AG08396 (cell line): ENCODE data around the gene PCDH15.
"Not testable (repeated sequence)": the region's sequence is repeated elsewhere in the genome, so short reads cannot be mapped to it uniquely, and the experiment has no call there.

Experiments used
- DNase-seq: peaks from one replicate; pipeline ENCODE4 v3.0.0; 2012; ENCODE audit warnings: low spot score, mixed read lengths

Gene PCDH15

GRCh38 chr10:53980210-53980609, 820.8 kb downstream of the PCDH15 start:
- DNase-seq, result no peak

- DNase-seq, result no peak
Measured at GRCh38 chr10:53978301-53978700, 822.7 kb downstream of the PCDH15 start.

GRCh38 chr10:53977267-53977666, 823.8 kb downstream of the PCDH15 start:
- DNase-seq, result no peak

- no peak for DNase-seq
Measured at GRCh38 chr10:53957401-53957800, 843.6 kb downstream of the PCDH15 start.

GRCh38 chr10:53955091-53955490, 845.9 kb downstream of the PCDH15 start:
- DNase-seq, result no peak

GRCh38 chr10:53952698-53953630, 848.1 kb downstream of the PCDH15 start:
- DNase-seq, result no peak

- no peak for DNase-seq
Measured at GRCh38 chr10:53939654-53940053, 861.4 kb downstream of the PCDH15 start.

- DNase-seq, result no peak
Measured at GRCh38 chr10:53930648-53931047, 870.4 kb downstream of the PCDH15 start.

GRCh38 chr10:53924051-53924700, 876.9 kb downstream of the PCDH15 start:
- DNase-seq, result not testable (repeated sequence)

GRCh38 chr10:53918755-53919154, 882.3 kb downstream of the PCDH15 start:
- DNase-seq, result no peak

GRCh38 chr10:53909791-53910190, 891.2 kb downstream of the PCDH15 start:
- DNase-seq, result no peak

GRCh38 chr10:53904506-53905241, 896.4 kb downstream of the PCDH15 start:
- no peak for DNase-seq

- DNase-seq, result no peak
Measured at GRCh38 chr10:53903756-53904155, 897.3 kb downstream of the PCDH15 start.

- no peak for DNase-seq
Measured at GRCh38 chr10:53899463-53900160, 901.4 kb downstream of the PCDH15 start.

GRCh38 chr10:53898532-53898931, 902.5 kb downstream of the PCDH15 start:
- DNase-seq, result no peak

GRCh38 chr10:53894145-53894544, 906.9 kb downstream of the PCDH15 start:
- DNase-seq, result no peak

GRCh38 chr10:53893061-53893460, 908.0 kb downstream of the PCDH15 start:
- DNase-seq, result no peak

GRCh38 chr10:53886325-53887300, 914.4 kb downstream of the PCDH15 start:
- DNase-seq, result no peak

- DNase-seq, result no peak
Measured at GRCh38 chr10:53864846-53865245, 936.2 kb downstream of the PCDH15 start.

- DNase-seq, result no peak
Measured at GRCh38 chr10:53852450-53853175, 948.4 kb downstream of the PCDH15 start.
